Vagina (tissue), 2 donors: ENCODE results near the gene RASA2.

Experiments
- CTCF ChIP-seq, 3 experiments: fragments of 450-650 bp in 2 of 3; fragments of 200-600 bp in 1 of 3; sonication (generic) in 1 of 3; IDR thresholded peaks; one replicate each; pipeline ENCODE4 v1.5.1; 2017 to 2019; ENCODE audit warnings: antibody characterized with exemption in 3 of 3, mild to moderate bottlenecking in 2 of 3, moderate library complexity in 2 of 3
- POLR2A ChIP-seq, 2 donors: fragments of 450-650 bp; IDR thresholded peaks; one replicate each; pipeline ENCODE4 v1.6.1; 2017; ENCODE audit warnings: antibody characterized with exemption in 2 of 2, mild to moderate bottlenecking in 2 of 2, moderate library complexity in 2 of 2
- POLR2AphosphoS5 ChIP-seq, 2 donors: sonication (generic); formaldehyde crosslinking; IDR thresholded peaks; one replicate each; pipeline ENCODE4 v1.9.0; 2017; ENCODE audit warnings: antibody characterized with exemption in 2 of 2, mild to moderate bottlenecking in 2 of 2, low read depth in 1 of 2; ENCODE audit not compliant: insufficient read depth in 1 of 2

- no peak for TF ChIP-seq POLR2AphosphoS5 (IDR thresholded peaks at IDR 0.05; ENCODE audit: insufficient read depth in 1 of 2, low read depth in 1 of 2)
- no peak for TF ChIP-seq CTCF (IDR thresholded peaks at IDR 0.05)
- no peak for TF ChIP-seq POLR2A (IDR thresholded peaks at IDR 0.05)
Observed at GRCh38 chr3:141539431-141540187, 52.8 kb downstream of the RASA2 start.
